ENCODE measurements around the gene NNMT. TPM values are rescaled to one million over a fixed set of nuclear protein-coding genes. Genes with fewer than 3 reads are reported as not detected.
A peak's percentile ranks its signal among the peaks of the same experiment; 100 is the strongest.
"Not testable (repeated sequence)": the region's sequence is repeated elsewhere in the genome, so short reads cannot be mapped to it uniquely, and the experiment has no call there.

Gene NNMT
- total RNA-seq, 1 donor from 2014 or later = not detected

DNA sequence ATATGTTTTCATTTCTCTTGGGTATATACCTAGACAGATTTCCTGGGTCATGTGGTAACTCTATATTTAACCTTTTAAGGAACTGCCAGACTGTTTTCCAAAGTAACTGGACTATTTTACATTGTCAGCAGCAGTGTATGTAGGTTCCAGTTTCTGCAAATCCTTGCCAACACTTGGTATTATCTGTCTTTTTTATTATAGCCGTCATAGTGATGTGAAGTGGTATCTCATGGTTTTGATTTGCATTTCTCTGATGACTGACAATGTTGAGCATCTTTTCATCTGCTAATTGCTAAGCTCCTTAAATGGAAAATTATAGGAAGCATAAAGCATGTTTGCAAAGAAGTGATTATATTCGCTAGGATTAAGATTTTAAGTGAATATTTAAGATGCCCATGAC lies 13.9 kb downstream of the NNMT start:
- DNase-seq = no peak

DNA sequence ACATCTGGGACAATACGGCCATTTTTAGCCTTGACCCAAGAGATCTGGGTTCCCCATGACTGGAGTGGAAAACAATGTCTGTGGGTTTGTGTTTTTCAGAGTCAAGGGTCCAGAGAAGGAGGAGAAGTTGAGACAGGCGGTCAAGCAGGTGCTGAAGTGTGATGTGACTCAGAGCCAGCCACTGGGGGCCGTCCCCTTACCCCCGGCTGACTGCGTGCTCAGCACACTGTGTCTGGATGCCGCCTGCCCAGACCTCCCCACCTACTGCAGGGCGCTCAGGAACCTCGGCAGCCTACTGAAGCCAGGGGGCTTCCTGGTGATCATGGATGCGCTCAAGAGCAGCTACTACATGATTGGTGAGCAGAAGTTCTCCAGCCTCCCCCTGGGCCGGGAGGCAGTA lies 15.7 kb downstream of the NNMT start:
- DNase-seq = no peak

DNA sequence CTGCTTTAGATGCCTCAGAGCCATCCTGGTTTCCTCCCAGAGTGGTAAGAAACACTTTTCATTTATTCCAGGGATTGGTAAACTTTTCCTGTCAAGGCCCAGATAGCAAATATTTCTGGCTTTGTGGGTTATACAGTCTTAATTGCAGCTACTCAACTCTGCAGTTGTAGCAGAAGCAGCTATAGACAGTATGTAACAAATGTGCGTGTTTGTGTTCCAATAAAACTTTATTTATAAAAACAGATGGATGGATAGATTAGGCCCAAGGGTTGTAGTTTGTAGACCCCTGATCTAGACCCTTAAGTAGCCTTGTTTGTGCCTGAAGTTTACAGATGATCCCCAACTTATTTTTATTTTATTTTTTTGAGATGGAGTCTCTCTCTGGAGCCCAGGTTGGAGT lies 17.9 kb downstream of the NNMT start:
- no peak for DNase-seq

DNA sequence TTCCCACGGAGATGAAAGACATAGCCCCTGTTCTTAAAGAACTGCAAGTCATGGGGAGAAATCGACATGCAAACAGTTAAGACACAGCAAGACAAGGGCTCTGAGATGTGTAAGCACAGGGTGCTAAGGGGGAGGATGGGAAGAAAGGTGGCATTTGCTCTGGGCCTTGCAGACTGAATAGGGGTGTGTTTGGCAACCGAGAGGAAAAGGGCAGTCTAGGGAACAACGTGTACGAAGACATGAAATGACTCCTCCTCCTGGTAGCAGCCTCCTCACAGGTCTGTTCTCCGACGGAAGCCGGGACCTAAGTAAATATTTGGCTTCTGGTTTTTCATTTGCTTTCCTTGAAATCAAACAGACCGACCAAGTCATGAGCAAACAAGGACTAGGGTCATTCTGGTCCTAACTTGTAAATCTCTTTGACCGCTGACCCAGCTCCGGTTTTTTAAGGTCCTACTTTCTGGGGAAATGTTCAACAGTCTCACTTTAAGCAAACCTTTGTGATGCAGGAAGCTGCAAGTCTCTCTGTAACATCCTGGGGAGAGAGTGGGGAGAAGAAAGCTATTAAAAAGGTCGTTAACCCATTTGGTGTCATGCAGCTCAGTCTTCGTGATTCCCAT lies 19.7 kb downstream of the NNMT start:
- DNase-seq = no peak

DNA sequence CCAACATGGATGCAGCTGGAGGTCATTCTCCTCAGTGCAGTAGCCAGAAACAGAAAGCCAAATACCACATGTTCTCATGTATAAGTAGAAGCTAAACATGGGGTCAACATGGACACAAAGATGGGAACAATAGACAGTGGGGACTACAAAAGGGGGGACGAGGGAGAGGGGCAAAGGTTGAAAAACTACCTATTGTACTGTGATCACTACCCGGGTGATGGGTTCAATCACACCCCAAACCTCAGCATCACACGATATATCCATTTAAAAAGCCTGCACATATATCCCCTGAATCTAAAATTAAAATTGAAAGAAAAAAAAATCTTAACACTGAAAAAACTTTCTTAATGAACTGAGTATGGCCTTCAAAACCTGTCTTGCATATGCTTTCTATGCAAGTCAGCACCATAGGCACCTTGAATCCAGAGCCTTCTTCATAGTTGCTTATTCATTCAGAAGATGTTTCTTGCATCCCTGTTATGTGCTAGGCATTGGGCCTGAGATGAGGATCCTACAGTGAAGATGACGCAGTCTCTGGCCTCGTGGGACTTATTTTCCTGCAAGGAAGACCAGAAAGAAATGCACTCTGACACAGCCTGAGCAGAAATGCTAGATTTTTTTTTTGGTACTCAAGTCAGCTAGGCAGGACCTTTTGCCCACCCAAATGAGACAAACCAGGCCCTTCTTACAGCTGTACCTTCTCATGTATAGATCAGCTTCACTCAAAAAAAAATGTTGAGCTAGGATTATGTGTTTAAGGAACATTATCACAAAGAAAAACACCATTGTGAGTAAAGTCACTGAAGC lies 21.0 kb downstream of the NNMT start:
- DNase-seq = no peak

DNA sequence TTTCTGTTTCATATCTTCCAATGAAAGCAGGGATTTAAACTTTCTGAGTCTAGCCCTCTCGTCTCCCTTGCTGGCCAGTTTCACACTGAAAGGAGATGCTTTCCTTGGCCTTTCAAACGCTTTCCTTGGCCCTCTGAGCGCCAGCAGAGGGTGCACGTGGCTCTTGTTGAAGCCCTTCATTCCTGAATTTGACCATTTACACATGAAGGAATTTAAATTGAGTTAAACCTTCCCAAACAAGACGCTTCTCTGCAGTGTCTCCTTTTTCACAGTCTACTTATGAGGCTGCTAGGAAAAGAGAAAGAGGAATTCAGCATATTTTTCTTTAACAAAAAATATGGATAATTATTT lies 21.6 kb downstream of the NNMT start:
- no peak for DNase-seq

DNA sequence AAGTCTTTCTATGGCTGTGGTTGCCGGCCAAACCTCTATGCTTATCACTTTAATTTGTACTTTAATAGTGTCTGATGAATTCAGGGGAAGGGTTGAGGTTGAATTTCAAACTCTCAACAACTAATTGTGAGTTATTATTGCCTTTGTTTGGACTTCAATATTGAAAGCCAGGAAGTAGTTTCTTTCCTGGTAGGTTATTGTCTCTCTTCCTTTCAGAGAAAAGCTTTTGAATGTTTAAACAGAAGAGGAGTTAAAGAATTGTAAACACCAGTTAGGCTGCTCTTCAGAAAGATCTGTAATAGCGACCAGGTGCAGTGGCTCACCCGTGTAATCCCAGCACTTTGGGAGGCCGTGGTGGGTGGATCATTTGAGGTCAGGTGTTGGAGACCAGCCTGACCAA lies 22.2 kb downstream of the NNMT start:
- no peak for DNase-seq

DNA sequence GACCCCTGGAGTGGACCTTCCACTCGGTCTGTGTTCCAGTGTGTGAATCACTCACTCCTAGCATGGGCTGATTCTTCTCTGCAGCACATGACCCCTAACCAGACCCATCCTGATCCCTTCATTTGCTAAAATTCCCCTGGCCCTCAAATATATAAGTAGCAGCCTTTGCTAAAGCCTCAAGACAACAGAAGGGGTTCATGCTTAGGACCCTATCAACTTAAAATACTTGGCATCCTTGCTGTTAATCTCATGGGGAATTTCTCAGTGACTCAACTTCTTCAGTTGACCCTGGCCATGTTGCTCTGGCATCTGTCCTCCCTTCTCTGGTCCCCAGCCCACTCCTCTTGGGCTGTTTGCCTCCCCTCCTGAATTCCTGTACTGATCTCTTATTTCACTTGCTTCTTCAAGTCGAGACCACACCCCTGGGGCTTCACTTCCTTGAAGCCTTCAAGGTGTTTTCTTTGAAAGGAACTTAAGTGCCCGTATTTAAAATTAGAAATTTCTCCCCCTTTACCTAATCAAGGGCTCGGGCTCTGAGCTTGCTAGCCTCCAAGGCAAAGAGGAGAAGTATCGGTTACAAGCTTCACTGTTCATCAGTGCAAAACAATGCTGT lies 23.6 kb downstream of the NNMT start:
- DNase-seq = no peak

DNA sequence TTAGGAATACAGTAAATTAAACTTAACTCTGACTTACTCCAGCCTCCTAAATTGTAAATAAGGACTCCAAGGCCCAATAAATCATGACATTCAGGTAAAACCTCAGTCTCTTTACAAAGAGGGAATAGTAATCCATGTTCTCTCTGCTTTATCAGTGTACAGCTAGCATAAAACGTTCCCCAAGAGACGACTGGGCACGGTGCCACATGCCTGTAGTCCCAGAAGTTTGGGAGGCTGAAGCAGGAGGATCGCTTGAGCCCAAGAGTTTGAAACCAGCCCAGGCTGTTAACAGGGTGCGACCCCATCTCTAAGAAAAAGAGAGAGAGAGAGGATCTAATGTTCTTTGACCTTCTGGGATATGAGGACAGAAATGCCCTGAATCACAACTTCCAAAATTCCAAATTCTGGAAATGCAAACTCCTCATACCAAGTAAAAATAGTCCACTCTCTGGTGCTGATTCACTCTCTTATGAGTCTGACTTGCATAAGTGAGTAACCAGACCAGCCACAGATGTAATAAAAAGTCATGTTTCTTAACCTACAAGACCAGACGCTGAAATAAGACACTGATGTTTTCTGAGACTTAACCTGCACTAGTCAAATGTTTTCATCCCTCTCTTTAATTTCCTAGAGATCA lies 25.5 kb downstream of the NNMT start:
- DNase-seq = no peak

DNA sequence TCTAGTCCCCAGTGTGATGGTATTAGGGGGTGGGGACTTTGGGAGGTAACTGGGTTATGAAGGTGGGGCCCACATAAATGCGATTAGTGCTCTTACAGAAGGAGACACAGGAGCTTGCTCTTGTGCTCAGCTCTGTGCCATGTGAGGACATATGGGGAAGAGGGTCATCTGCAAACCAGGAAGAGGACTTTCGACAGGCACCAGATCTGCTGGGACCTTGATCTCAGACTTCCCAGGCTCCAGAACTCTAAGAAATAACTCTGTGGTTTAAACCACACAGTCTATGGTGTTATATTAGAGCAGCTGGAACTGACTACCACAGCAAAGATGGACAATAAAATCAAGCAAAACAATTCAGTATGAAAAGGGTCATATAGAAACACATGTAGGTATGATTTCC lies 26.7 kb downstream of the NNMT start:
- no peak for DNase-seq

DNA sequence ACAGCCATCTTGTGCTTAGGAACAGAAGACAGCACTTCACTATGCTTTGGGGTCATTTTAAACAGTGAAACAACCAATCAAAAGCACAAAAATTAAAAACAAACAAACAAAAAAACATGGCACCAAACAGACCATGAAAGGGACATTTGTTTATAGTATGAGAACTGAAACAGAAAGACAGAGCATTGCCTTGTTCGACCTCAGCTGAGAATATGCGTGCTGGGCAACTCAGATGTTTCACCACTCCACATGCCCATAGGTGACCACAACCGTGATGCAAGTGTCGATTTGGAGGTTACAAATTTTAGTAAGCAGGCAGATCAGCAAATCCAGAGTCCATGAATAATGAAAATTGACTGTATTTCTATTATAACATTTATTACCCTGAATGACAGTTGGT lies 30.0 kb downstream of the NNMT start:
- DNase-seq = no peak

DNA sequence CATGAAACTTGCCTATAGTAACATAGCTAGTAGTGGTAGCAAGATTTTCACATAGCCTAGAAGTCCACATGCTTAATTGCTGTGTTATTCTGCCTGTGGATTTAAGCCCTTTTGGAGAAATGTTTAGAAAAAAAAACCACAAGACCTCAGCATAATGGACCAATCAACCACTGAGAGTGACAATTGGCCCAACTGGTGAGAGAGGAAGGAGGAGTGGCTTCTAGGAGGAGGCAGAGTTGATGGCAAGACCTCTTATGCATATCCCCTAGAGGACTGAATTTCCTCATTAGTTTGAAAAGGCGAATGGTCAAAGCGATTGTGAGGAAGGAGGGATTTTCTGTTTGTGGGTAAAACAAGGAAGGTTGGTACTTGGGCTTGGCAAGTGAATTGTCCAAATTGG lies 30.6 kb downstream of the NNMT start:
- no peak for DNase-seq

DNA sequence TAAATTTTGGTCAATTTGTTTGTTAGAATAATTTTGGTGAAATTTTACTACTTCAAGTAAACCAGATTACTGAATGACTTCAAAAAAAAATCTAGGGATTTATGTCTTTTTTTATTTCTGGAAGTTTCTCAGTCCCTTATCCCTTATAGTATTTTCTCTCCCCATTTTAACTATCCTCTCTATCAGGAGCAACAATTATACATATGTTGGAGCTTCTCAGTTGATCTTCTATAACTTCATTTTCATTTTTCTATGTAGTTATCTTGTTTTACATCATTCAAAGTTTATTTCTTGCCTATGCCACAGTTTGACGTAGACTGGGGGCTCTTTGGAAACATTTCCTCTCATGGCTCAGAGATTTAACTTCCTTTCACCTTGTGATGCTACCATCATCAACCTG lies 34.2 kb downstream of the NNMT start:
- no peak for DNase-seq

DNA sequence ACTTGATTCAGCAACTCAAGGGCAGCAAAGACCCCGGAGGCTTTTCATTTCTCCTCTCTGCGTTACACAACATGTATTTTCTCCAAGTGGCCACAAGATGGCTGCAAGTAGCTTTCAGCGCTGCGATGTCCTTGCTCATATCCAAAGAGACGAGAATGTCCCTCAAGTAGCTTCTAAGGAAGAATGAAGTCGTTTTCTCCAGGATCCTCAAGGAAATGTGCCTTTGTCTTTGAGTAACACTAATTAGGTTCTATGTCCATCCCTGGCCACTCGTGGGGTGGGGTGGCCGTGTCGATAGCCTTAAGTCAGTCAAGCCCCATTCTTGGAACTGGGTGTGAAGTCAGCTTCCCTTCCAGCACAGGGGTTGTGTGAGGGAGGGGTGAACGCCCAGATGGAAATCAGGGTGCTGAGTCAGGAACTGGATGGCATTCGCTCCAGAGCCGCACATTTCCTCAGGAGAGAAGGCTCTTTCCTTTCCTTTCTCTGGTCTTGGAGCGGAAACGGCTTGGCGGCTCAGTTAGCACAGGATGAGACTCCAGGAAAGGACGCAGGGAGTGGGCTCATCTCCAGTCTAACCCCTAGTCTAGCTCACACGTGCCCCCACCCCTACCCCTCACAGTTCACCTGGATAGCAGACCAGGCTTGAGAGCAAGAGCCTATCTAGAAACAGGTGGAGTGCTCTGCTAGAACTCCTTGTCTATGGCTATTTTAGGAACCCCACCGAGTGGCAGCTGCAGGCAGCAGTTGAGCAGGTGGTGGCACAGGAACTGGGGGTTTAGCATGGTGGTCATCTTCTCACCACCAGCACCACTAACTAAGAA lies 44.3 kb downstream of the NNMT start:
- peak; percentile 39 for DNase-seq

DNA sequence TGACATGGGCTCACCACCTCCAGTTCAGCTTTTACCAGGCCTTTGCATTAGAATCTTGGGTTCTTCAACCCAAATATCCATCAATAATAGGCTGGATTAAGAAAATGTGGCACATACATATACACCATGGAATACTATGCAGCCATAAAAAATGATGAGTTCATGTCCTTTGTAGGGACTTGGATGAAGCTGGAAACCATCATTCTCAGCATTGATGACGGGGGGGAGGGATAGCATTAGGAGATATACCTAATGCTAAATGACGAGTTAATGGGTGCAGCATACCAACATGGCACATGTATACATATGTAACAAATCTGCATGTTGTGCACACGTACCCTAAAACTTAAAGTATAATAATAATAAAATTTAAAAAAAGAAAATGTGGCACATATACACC lies 45.5 kb downstream of the NNMT start:
- DNase-seq = not testable (repeated sequence)

DNA sequence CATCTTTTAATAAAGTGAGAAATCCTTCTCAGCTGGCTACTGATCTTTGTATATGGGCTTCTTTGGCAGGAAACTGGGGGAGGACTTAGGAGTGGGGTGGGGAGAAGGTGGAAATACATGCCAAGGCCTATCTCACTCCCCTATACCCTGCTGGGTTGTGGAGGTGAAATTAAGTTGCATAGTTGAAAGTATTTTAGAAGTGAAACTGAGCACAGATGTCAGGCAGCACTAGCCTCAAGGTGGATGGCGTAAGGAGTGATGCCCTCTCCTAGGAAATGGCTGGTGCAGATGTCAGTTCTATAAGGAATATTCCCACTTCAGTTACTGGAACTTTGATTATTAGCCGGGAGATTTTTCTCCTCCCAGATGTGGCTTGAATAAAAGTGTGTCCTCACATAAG lies 46.3 kb downstream of the NNMT start:
- no peak for DNase-seq

DNA sequence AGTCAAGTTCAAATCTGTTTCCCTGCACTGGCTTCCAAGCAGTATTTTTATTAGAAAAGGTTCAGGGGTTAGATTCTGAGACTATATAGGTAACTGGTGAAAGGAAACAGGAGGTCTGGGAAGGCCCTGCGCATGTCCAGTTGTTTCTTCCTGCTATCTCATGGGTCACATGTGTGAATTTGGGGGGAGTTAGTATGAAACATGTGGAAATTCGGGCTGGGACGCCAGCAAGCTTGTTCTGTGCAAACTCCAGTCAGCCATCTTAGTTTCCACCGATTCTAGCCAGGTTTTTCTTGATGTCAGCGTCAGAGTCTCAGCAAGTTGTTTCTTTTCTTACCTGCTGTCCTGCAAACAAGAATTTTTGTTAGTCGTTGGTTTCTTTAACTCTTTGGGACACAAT lies 46.8 kb downstream of the NNMT start:
- no peak for DNase-seq

DNA sequence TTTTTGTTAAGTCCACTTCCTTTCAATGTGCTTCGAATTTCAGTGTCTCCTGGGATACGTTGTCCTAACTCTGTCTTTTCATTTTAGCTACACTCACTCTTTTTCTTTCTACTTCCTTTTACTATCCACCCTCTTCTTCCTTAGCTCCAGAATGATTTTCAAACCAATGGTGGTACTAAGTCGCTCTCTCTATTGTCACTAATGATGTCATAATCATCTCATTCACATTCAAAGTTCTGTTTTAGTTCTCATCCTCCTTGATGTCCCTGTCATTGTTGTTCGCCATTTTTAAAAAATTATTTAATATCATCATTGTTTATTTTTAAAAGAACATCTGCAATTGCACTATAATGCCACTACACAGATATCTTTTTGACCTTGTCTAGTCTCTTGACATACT lies 47.3 kb downstream of the NNMT start:
- DNase-seq = no peak

DNA sequence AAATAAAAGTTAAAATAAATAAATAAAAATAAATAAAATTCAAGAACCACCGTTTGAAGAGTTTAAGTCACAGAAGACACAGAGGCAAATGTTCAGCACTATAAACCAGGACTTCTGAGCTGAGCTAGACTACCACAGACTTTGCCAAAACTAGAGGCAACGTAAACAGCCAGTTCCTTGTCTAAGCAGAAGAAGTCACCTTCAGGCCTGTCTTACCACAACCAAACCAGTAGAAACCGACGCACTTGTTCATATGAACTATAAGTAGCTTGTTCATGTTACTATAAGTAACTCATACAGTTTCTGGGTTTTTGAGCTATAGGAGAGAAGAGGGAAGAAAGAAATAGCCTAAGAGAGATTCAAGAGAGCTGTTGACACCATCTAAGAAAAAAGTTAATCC lies 48.3 kb downstream of the NNMT start:
- no peak for DNase-seq

DNA sequence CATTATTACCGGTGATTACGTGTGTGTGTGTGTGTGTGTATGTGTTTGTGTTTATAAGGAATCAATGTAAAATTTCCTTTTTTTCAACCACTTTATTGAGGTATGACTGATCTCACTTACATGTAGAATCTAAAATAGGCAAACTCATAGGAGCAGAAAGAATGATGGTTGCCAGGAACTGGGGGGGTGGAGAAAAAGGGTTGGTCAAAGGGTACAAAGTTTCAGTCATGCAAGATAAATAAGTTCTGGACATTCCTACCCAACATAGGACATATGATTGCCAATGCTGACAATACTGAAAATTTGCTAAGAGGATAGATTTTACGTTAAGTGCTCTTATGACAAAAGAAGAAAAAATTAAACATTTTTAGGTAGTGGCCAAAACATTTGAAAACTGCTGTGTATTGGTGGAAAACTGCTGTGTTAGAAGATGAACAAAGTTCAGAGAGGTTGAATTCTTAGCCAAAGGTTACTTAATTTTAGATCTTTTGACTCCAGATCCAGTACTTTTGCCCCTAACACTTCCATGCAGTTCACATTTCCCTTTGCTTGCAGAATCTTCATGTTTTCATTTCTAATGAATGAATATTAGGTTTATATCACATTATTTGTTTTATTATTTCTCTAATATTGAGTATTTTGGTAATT lies 49.5 kb downstream of the NNMT start:
- DNase-seq = no peak

DNA sequence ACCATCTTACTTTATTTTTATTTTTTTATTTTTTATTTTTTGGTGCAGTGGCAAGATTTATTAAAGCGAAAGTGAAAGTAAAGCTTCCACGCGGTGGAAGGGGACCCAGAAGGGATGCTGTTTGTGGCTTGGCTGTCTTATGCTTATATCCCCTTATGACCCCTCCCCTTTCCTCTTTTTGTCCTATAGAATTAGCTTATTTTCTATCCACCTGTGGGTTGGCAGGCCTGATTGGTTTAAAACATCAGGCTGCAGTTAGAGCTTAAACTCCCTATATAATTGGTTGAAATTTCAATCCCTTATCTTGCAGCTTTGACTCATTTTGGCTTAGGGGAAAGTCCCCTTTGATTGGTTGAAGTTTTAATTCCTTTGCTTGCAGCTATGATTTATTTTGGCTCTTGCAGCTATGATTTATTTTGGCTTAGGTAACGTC lies 50.5 kb downstream of the NNMT start:
- no peak for DNase-seq

All from occipital lobe (tissue), 2 donors.